Endothelial cell of umbilical vein (primary cell): Measurements from ENCODE around the gene ADRA2A. TPM values are rescaled to one million over a fixed set of nuclear protein-coding genes. Genes with fewer than 3 reads are reported as not detected.

Source experiments
- BruUV-seq: library from RNA; stranded (reverse); fragments of 400-500 nt; replicated peaks from 2 replicates; lab custom pipeline; 2021; lab: Mats Ljungman, UMichigan
- CTCF ChIA-PET: fragments of 300-600, 350-600 bp; sonication (Branson Sonifier 250); formaldehyde crosslinking; loops from one replicate; lab custom pipeline; 2021; ENCODE audit warnings: antibody characterized with exemption, inconsistent platforms; lab: Charles Lee
- POLR2A ChIA-PET: fragments of 300-600, 350-600 bp; sonication (Branson Sonifier 250); formaldehyde crosslinking; loops from one replicate; lab custom pipeline; 2021; ENCODE audit warnings: antibody characterized with exemption, inconsistent platforms; lab: Charles Lee
- DNase-seq: peaks from one replicate; pipeline ENCODE4 v3.0.0-alpha.2; 2011; ENCODE audit warnings: low read depth, low spot score
- FAIRE-seq: peaks from 2 replicates; lab custom pipeline; 2011; peaks lifted over from hg19 to GRCh38; lab: Jason Lieb, UNC
- H2AFZ ChIP-seq: 2 replicates; pipeline ENCODE4 v1.6.0; 2012; ENCODE audit warnings: low read depth, low read length, control low read depth, inconsistent platforms
- H3K27ac ChIP-seq: 2 replicates; pipeline ENCODE4 v1.5.1; 2011; ENCODE audit warnings: low read depth, mild to moderate bottlenecking, control low read depth, low read length, moderate library complexity; ENCODE audit not compliant: insufficient read depth
- H3K27me3 ChIP-seq, 2 experiments: 2 replicates each; pipeline versions ENCODE4 v1.6.0 to v1.6.1; 2011; ENCODE audit warnings: low read length in 2 of 2, mixed read lengths in 1 of 2; ENCODE audit not compliant: control insufficient read depth in 2 of 2, insufficient read depth in 2 of 2
- H3K36me3 ChIP-seq, 2 experiments: 2 replicates in 1 of 2; 3 replicates in 1 of 2; pipeline ENCODE4 v1.5.1; 2011; ENCODE audit warnings: low read length in 2 of 2, mild to moderate bottlenecking in 1 of 2, moderate library complexity in 1 of 2; ENCODE audit not compliant: control insufficient read depth in 2 of 2, insufficient read depth in 2 of 2; ENCODE audit errors: extremely low read depth in 1 of 2
- H3K4me1 ChIP-seq: 3 replicates; pipeline ENCODE4 v1.5.1; 2011; ENCODE audit warnings: mild to moderate bottlenecking, low read length; ENCODE audit not compliant: control insufficient read depth, insufficient read depth; ENCODE audit errors: extremely low read depth
- H3K4me2 ChIP-seq: 2 replicates; pipeline ENCODE4 v1.6.1; 2011; ENCODE audit warnings: low read length, control low read depth, mixed read lengths; ENCODE audit not compliant: insufficient read depth
- H3K4me3 ChIP-seq, 3 experiments: fragments of 200-600 bp in 1 of 3; sonication (generic), shearing (Covaris generic) in 1 of 3; replicated peaks in 1 of 3; 2 replicates each; pipeline ENCODE4 v1.5.1; 2011 to 2016; ENCODE audit warnings: control low read depth in 3 of 3, low read length in 3 of 3, mild to moderate bottlenecking in 2 of 3, inconsistent platforms in 1 of 3, low read depth in 1 of 3, moderate library complexity in 1 of 3; ENCODE audit not compliant: insufficient read depth in 1 of 3
- H3K79me2 ChIP-seq: 2 replicates; pipeline ENCODE4 v1.6.0; 2012; ENCODE audit warnings: low read length, inconsistent platforms; ENCODE audit not compliant: control insufficient read depth, insufficient read depth
- H3K9ac ChIP-seq: replicated peaks from 2 replicates; pipeline ENCODE3; 2011; ENCODE audit warnings: low read length, control low read depth; ENCODE audit not compliant: insufficient read depth; ENCODE audit errors: extremely low read depth
- H3K9me1 ChIP-seq: replicated peaks from 3 replicates; pipeline ENCODE4 v1.6.0; 2011; ENCODE audit warnings: mild to moderate bottlenecking, low read length; ENCODE audit not compliant: control insufficient read depth, insufficient read depth; ENCODE audit errors: extremely low read depth
- H3K9me3 ChIP-seq: replicated peaks from 2 replicates; pipeline ENCODE4 v1.5.1; 2012; ENCODE audit warnings: low read length, inconsistent platforms; ENCODE audit not compliant: control insufficient read depth, insufficient read depth
- H4K20me1 ChIP-seq: replicated peaks from 2 replicates; pipeline ENCODE3; 2011; ENCODE audit warnings: mild to moderate bottlenecking, low read length; ENCODE audit not compliant: control insufficient read depth, insufficient read depth; ENCODE audit errors: extremely low read depth
- CTCF ChIP-seq, 2 donors: IDR thresholded peaks; 1 replicate in 1 of 2; 2 replicates in 1 of 2; pipeline ENCODE4 v1.5.1; 2011; ENCODE audit warnings: low read length in 2 of 2, mild to moderate bottlenecking in 2 of 2, moderate library complexity in 2 of 2, control low read depth in 1 of 2, inconsistent platforms in 1 of 2, low read depth in 1 of 2; ENCODE audit not compliant: insufficient read depth in 1 of 2; ENCODE audit errors: extremely low read depth in 1 of 2
- EZH2 ChIP-seq: IDR thresholded peaks from 2 replicates; pipeline ENCODE4 v1.6.1; 2012; ENCODE audit warnings: borderline replicate concordance, low read depth, mild to moderate bottlenecking, moderate library complexity, low read length, inconsistent platforms; ENCODE audit not compliant: severe bottlenecking
- FOS ChIP-seq: IDR thresholded peaks from 2 replicates; pipeline ENCODE4 v1.6.1; 2011; ENCODE audit warnings: mild to moderate bottlenecking, low read length, moderate library complexity, borderline replicate concordance; ENCODE audit not compliant: insufficient read depth
- GATA2 ChIP-seq: IDR thresholded peaks from 2 replicates; pipeline ENCODE4 v1.7.0; 2011; ENCODE audit warnings: low read depth, mild to moderate bottlenecking, moderate library complexity, mixed read lengths, low read length; ENCODE audit not compliant: insufficient read length, insufficient read depth
- JUN ChIP-seq: IDR thresholded peaks from 2 replicates; pipeline ENCODE4 v1.6.1; 2011; ENCODE audit warnings: borderline replicate concordance, low read depth; ENCODE audit not compliant: insufficient read length, insufficient read depth
- MAX ChIP-seq: IDR thresholded peaks from 2 replicates; pipeline ENCODE4 v1.6.1; 2011; ENCODE audit not compliant: insufficient read depth, insufficient read length
- MYC ChIP-seq: IDR thresholded peaks from one replicate; pipeline ENCODE4 v1.6.1; 2011; ENCODE audit warnings: mild to moderate bottlenecking, low read depth, low read length
- POLR2A ChIP-seq: IDR thresholded peaks from 2 replicates; pipeline ENCODE4 v1.6.1; 2012; ENCODE audit warnings: low read depth, mild to moderate bottlenecking, control low read depth, low read length
- POLR2AphosphoS5 ChIP-seq: IDR thresholded peaks from 2 replicates; pipeline ENCODE4 v1.6.1; 2012; ENCODE audit warnings: low read depth, mild to moderate bottlenecking, control low read depth, low read length, moderate library complexity; ENCODE audit not compliant: insufficient read depth
- dilution Hi-C: fragments of 300-500 bp; cut with MboI; formaldehyde crosslinking; loops from one replicate; pipeline ENCODE4 v1.15.0; 2019; ENCODE audit warnings: low sequenced_read_pairs; ENCODE audit not compliant: extremely low pct_ligation_motif_present
- intact Hi-C: fragments of 100-400 bp; cut with micrococcal nuclease; formaldehyde crosslinking; loops from one replicate; pipeline ENCODE4 v1.10.0; 2022
- polyA plus RNA-seq, 4 experiments: library from polyadenylated mRNA; depleted of rRNA in 3 of 4; stranded (reverse) in 3 of 4; unstranded in 1 of 4; fragments of >200 nt; gene quantifications; 2 replicates each; pipeline versions ENCODE4 v1.2.1 to v1.2.3, GENCODE V29; 2011 to 2012; ENCODE audit warnings: missing spikeins in 1 of 4
- total RNA-seq: library from RNA; stranded (reverse); gene quantifications from 2 replicates; pipeline ENCODE4 v1.2.3, GENCODE V29; 2021

Gene ADRA2A
- total and polyA plus RNA-seq, 2 donors (not counting 3 experiments of a cell fraction or from before 2014, with no cell fraction given): 0.03 TPM; not detected in 1

GRCh38 chr10:111122127-111122526 is 45.3 kb downstream of the ADRA2A start:
- no peaks in the 10 kb centered on the region for H3K27me3 ChIP-seq
- no peaks in the 10 kb centered on the region for H3K36me3 ChIP-seq
- DNase-seq (no peak), FAIRE-seq (no peak)
- H3K27ac ChIP-seq: no peak overlapping the region
- H3K4me2 ChIP-seq: no peak overlapping the region
- H3K4me1 ChIP-seq: no peaks in the 10 kb centered on the region
- intact Hi-C loops: no loop called here
- ChIA-PET CTCF (no interaction called here), POLR2A (no interaction called here)
- no peaks in the 10 kb centered on the region for H4K20me1 ChIP-seq
- TF ChIP-seq JUN (no peak), MAX (no peak), POLR2A (no peak), CTCF (IDR thresholded peaks at IDR 0.05; ENCODE audit: extremely low read depth in 1 of 2, insufficient read depth in 1 of 2, low read depth in 1 of 2, low read length in 2 of 2) (no peak), GATA2 (no peak), EZH2 (no peak), POLR2AphosphoS5 (no peak), MYC (no peak), FOS (no peak)
- H3K9ac ChIP-seq: no peak overlapping the region
- H2AFZ ChIP-seq: no peak overlapping the region
- no peaks in the 10 kb centered on the region for H3K9me1 ChIP-seq
- no peaks in the 10 kb centered on the region for H3K9me3 ChIP-seq
- dilution Hi-C loops: no loop called here
- BruUV-seq: no TSS peak
- no peak overlapping the region for H3K4me3 ChIP-seq
- no peaks in the 10 kb centered on the region for H3K79me2 ChIP-seq
